Measurements from ENCODE around the gene MATN1. TPM values are rescaled to one million over a fixed set of nuclear protein-coding genes. Genes with fewer than 3 reads are reported as not detected.

MATN1 gene
- total and polyA plus RNA-seq, 5 donors from 2014 or later = 1.9 TPM; not detected in 4

GRCh38 chr1:30720271-30721223 lies 2.8 kb downstream of the MATN1 start:
- DNase-seq = no peak

GRCh38 chr1:30719406-30720270 lies 3.7 kb downstream of the MATN1 start:
- Mint-ChIP-seq H3K4me1 (peaks cover 0 to 49% (median 14%) of the 10 kb centered on the region in 4 donors), H3K27me3 (no peaks in the 10 kb centered on the region), H3K4me3 (peak overlapping the region; percentile 76 to 94 (median 92)), H3K27ac (peak overlapping the region; percentile 84 to 97 (median 95)), H3K36me3 (peaks cover 8% of the 10 kb centered on the region), H3K9me3 (peaks cover 0 to 5% (median 0%) of the 10 kb centered on the region in 7 donors)
- ATAC-seq (ENCODE audit: low read depth in 2 of 2) (no peak), DNase-seq (no peak)
- H3K4me3 ChIP-seq (ENCODE audit: low read depth, low read length) = peak overlapping the region; percentile 19
- peaks cover 0 to 9% of the 10 kb centered on the region in 2 experiments for H3K9me3 ChIP-seq (ENCODE audit: control insufficient read depth in 2 of 2, low read length in 2 of 2)
- peaks cover 15% of the 10 kb centered on the region for H3K4me1 ChIP-seq (ENCODE audit: control insufficient read depth, insufficient read depth, low read length, poor library complexity, severe bottlenecking)
- peak overlapping the region; percentile 100 for H3K27ac ChIP-seq (ENCODE audit: insufficient read depth, low read length, poor library complexity, severe bottlenecking)
- H3K36me3 ChIP-seq (ENCODE audit: control insufficient read depth, insufficient read depth, low read length) = peaks cover 4% of the 10 kb centered on the region
- no peaks in the 10 kb centered on the region for H3K27me3 ChIP-seq (ENCODE audit: control insufficient read depth, insufficient read depth, low read length)

More at GRCh38 chr1:30720271-30721223, 2.8 kb downstream of the MATN1 start:
- no peak for ATAC-seq (ENCODE audit: low read depth in 2 of 2)
- Histone ChIP-seq H3K27ac (ENCODE audit: insufficient read depth, low read length, poor library complexity, severe bottlenecking) (no peak overlapping the region), H3K36me3 (ENCODE audit: control insufficient read depth, insufficient read depth, low read length) (peaks cover 12% of the 10 kb centered on the region), H3K9me3 (ENCODE audit: control insufficient read depth in 2 of 2, low read length in 2 of 2) (peaks cover 0 to 5% of the 10 kb centered on the region in 2 experiments), H3K4me3 (ENCODE audit: low read depth, low read length) (no peak overlapping the region), H3K27me3 (ENCODE audit: control insufficient read depth, insufficient read depth, low read length) (no peaks in the 10 kb centered on the region), H3K4me1 (ENCODE audit: control insufficient read depth, insufficient read depth, low read length, poor library complexity, severe bottlenecking) (peaks cover 15% of the 10 kb centered on the region)
- Mint-ChIP-seq H3K4me1 (peaks cover 0 to 49% (median 16%) of the 10 kb centered on the region in 4 donors), H3K36me3 (peaks cover 8% of the 10 kb centered on the region), H3K4me3 (peak overlapping the region; percentile 46 to 88 (median 70)), H3K9me3 (peaks cover 0 to 2% (median 0%) of the 10 kb centered on the region in 7 donors), H3K27ac (peak overlapping the region in 2 of 3 donors; percentile 41 to 73), H3K27me3 (no peaks in the 10 kb centered on the region)

- Mint-ChIP-seq H3K27ac (peak overlapping the region; percentile 88 to 97 (median 95)), H3K4me3 (peak overlapping the region; percentile 76 to 94 (median 92)), H3K36me3 (peaks cover 8% of the 10 kb centered on the region), H3K27me3 (no peaks in the 10 kb centered on the region), H3K9me3 (peaks cover 0 to 5% (median 0%) of the 10 kb centered on the region in 7 donors), H3K4me1 (peaks cover 0 to 42% (median 11%) of the 10 kb centered on the region in 4 donors)
- ATAC-seq (ENCODE audit: low read depth in 2 of 2) = peak; percentile 67 to 71
- no peaks in the 10 kb centered on the region for H3K27me3 ChIP-seq (ENCODE audit: control insufficient read depth, insufficient read depth, low read length)
- H3K9me3 ChIP-seq (ENCODE audit: control insufficient read depth in 2 of 2, low read length in 2 of 2) = peaks cover 0 to 9% of the 10 kb centered on the region in 2 experiments
- H3K36me3 ChIP-seq (ENCODE audit: control insufficient read depth, insufficient read depth, low read length) = no peaks in the 10 kb centered on the region
- peaks cover 15% of the 10 kb centered on the region for H3K4me1 ChIP-seq (ENCODE audit: control insufficient read depth, insufficient read depth, low read length, poor library complexity, severe bottlenecking)
- H3K27ac ChIP-seq (ENCODE audit: insufficient read depth, low read length, poor library complexity, severe bottlenecking) = peak overlapping the region; percentile 100
- H3K4me3 ChIP-seq (ENCODE audit: low read depth, low read length) = peak overlapping the region; percentile 40
- peak; percentile 76 to 96 (median 96) for DNase-seq
Measured at GRCh38 chr1:30718636-30719405, 4.6 kb downstream of the MATN1 start.

GRCh38 chr1:30718091-30718635 lies 5.2 kb downstream of the MATN1 start:
- DNase-seq (peak; percentile 97 to 99 (median 98)), ATAC-seq (ENCODE audit: low read depth in 2 of 2) (peak; percentile 86 to 87)
- Histone ChIP-seq H3K4me1 (ENCODE audit: control insufficient read depth, insufficient read depth, low read length, poor library complexity, severe bottlenecking) (peaks cover 15% of the 10 kb centered on the region), H3K27me3 (ENCODE audit: control insufficient read depth, insufficient read depth, low read length) (no peaks in the 10 kb centered on the region), H3K4me3 (ENCODE audit: low read depth, low read length) (no peak overlapping the region), H3K36me3 (ENCODE audit: control insufficient read depth, insufficient read depth, low read length) (no peaks in the 10 kb centered on the region), H3K27ac (ENCODE audit: insufficient read depth, low read length, poor library complexity, severe bottlenecking) (peak overlapping the region; percentile 100), H3K9me3 (ENCODE audit: control insufficient read depth in 2 of 2, low read length in 2 of 2) (peaks cover 0 to 9% of the 10 kb centered on the region in 2 experiments)
- Mint-ChIP-seq H3K4me1 (peaks cover 0 to 40% (median 11%) of the 10 kb centered on the region in 4 donors), H3K9me3 (peaks cover 0 to 5% (median 0%) of the 10 kb centered on the region in 7 donors), H3K4me3 (peak overlapping the region; percentile 76 to 95 (median 92)), H3K27me3 (no peaks in the 10 kb centered on the region), H3K36me3 (peaks cover 8% of the 10 kb centered on the region), H3K27ac (peak overlapping the region; percentile 96 to 98 (median 97))

GRCh38 chr1:30716646-30717045 lies 6.7 kb downstream of the MATN1 start:
- Mint-ChIP-seq H3K27ac (peak overlapping the region; percentile 31 to 97 (median 32)), H3K36me3 (peaks cover 3% of the 10 kb centered on the region), H3K27me3 (peaks cover 5% of the 10 kb centered on the region), H3K9me3 (peaks cover 0 to 5% (median 0%) of the 10 kb centered on the region in 7 donors), H3K4me1 (peaks cover 0 to 29% (median 11%) of the 10 kb centered on the region in 4 donors), H3K4me3 (peak overlapping the region in 3 of 4 donors; percentile 49 to 92 (median 70))
- no peak overlapping the region for H3K4me3 ChIP-seq (ENCODE audit: low read depth, low read length)
- H3K36me3 ChIP-seq (ENCODE audit: control insufficient read depth, insufficient read depth, low read length) = no peaks in the 10 kb centered on the region
- H3K9me3 ChIP-seq (ENCODE audit: control insufficient read depth in 2 of 2, low read length in 2 of 2) = peaks cover 0 to 9% of the 10 kb centered on the region in 2 experiments
- no peak for DNase-seq
- peaks cover 15% of the 10 kb centered on the region for H3K4me1 ChIP-seq (ENCODE audit: control insufficient read depth, insufficient read depth, low read length, poor library complexity, severe bottlenecking)
- no peak for ATAC-seq (ENCODE audit: low read depth in 2 of 2)
- no peak overlapping the region for H3K27ac ChIP-seq (ENCODE audit: insufficient read depth, low read length, poor library complexity, severe bottlenecking)
- H3K27me3 ChIP-seq (ENCODE audit: control insufficient read depth, insufficient read depth, low read length) = no peaks in the 10 kb centered on the region

GRCh38 chr1:30715886-30716285 lies 7.5 kb downstream of the MATN1 start:
- Histone ChIP-seq H3K9me3 (ENCODE audit: control insufficient read depth in 2 of 2, low read length in 2 of 2) (peaks cover 0 to 9% of the 10 kb centered on the region in 2 experiments), H3K4me3 (ENCODE audit: low read depth, low read length) (no peak overlapping the region), H3K4me1 (ENCODE audit: control insufficient read depth, insufficient read depth, low read length, poor library complexity, severe bottlenecking) (peaks cover 15% of the 10 kb centered on the region), H3K27me3 (ENCODE audit: control insufficient read depth, insufficient read depth, low read length) (no peaks in the 10 kb centered on the region), H3K36me3 (ENCODE audit: control insufficient read depth, insufficient read depth, low read length) (no peaks in the 10 kb centered on the region), H3K27ac (ENCODE audit: insufficient read depth, low read length, poor library complexity, severe bottlenecking) (no peak overlapping the region)
- Mint-ChIP-seq H3K36me3 (no peaks in the 10 kb centered on the region), H3K4me1 (peaks cover 0 to 23% (median 11%) of the 10 kb centered on the region in 4 donors), H3K27ac (no peak overlapping the region), H3K27me3 (peaks cover 8% of the 10 kb centered on the region), H3K4me3 (peak overlapping the region in 2 of 4 donors; percentile 15 to 19), H3K9me3 (peaks cover 0 to 5% (median 0%) of the 10 kb centered on the region in 7 donors)
- ATAC-seq (ENCODE audit: low read depth in 2 of 2) (no peak), DNase-seq (no peak)
